ENCODE results near the gene SEC24D. TPM values are rescaled to one million over a fixed set of nuclear protein-coding genes. Genes with fewer than 3 reads are reported as not detected.
"Not testable (repeated sequence)": the region's sequence is repeated elsewhere in the genome, so short reads cannot be mapped to it uniquely, and the experiment has no call there.

The SEC24D gene
- total RNA-seq, 6 donors from 2014 or later: 33.5 to 86.7 (median 50.3) TPM

DNA sequence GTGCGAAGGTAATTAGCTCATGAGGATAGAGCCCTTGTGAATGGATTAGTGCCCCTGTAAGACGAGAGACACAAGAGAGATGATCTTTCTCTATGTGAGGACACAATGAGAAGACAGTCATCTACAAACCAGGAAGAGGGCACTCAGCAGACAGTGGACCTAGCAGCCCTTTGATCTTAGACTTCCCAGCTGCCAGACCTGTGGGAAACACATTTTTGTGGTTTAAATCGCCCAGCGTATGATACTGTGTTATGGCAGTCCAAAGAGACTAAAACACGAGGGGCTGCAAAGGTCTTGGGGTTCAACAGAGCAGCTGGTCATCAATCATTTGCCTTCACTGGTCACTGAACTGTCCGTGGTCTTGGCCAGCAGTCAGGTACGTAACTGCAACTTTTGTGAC, 43.5 kb upstream of the SEC24D start:
- H3K9me3 ChIP-seq: no peaks in the 10 kb centered on the region
- no peaks in the 10 kb centered on the region for H3K36me3 ChIP-seq
- DNase-seq (no peak), ATAC-seq (ENCODE audit: low FRiP score in 2 of 2) (no peak)
- 77 to 81% methylated on average over 6 to 7 of the region's 7 CpGs for WGBS, 2 donors
- no peak overlapping the region for H3K4me3 ChIP-seq
- H3K27ac ChIP-seq: no peak overlapping the region
- TF ChIP-seq EP300 (IDR thresholded peaks at IDR 0.05): no peak
- no peak for TF ChIP-seq POLR2A (IDR thresholded peaks at IDR 0.05)
- TF ChIP-seq, protein P1, sequence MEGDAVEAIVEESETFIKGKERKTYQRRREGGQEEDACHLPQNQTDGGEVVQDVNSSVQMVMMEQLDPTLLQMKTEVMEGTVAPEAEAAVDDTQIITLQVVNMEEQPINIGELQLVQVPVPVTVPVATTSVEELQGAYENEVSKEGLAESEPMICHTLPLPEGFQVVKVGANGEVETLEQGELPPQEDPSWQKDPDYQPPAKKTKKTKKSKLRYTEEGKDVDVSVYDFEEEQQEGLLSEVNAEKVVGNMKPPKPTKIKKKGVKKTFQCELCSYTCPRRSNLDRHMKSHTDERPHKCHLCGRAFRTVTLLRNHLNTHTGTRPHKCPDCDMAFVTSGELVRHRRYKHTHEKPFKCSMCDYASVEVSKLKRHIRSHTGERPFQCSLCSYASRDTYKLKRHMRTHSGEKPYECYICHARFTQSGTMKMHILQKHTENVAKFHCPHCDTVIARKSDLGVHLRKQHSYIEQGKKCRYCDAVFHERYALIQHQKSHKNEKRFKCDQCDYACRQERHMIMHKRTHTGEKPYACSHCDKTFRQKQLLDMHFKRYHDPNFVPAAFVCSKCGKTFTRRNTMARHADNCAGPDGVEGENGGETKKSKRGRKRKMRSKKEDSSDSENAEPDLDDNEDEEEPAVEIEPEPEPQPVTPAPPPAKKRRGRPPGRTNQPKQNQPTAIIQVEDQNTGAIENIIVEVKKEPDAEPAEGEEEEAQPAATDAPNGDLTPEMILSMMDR (IDR thresholded peaks at IDR 0.05): no peak
- no peaks in the 10 kb centered on the region for H3K27me3 ChIP-seq
- H3K4me1 ChIP-seq: no peaks in the 10 kb centered on the region

DNA sequence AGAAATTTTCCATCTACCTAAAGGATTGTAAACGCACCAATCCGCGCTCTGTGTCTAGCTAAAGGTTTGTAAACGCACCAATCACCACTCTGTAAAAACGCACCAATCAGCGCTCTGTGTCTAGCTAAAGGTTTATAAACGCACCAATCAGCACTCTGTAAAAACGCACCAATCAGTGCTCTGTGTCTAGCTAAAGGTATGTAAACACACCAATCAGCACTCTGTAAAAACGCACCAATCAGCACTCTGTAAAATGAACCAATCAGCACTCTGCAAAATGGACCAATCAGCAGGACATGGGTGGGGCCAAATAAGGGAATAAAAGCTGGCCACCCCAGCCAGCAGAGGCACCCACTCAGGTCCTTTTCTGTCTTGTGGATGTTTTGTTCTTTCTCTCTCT, 42.6 kb upstream of the SEC24D start:
- ATAC-seq (ENCODE audit: low FRiP score in 2 of 2): not testable (repeated sequence)
- 95 to 98% methylated on average over 9 of the region's 9 CpGs for WGBS, 2 donors

DNA sequence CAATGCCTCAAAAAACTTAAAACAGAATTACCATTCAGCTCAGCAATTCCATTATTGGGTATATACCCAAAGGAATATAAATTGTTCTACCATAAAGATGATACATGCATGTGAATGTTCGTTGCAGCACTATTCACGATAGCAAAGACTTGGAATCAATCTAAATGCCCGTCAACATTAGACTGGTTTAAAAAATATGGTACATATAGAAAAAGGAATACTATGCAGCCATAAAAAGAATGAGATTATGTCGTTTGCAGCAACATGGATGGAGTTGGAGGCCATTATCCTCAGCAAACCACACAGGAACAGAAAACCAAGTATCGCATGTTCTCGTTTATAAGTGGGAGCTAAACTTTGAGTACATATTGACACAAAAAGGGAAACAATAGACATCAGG, 41.9 kb upstream of the SEC24D start:
- no peak for DNase-seq
- Histone ChIP-seq H3K4me3 (no peak overlapping the region), H3K9me3 (no peaks in the 10 kb centered on the region), H3K36me3 (no peaks in the 10 kb centered on the region), H3K27ac (no peak overlapping the region), H3K4me1 (no peaks in the 10 kb centered on the region), H3K27me3 (no peaks in the 10 kb centered on the region)
- 85 to 86% methylated on average over 6 of the region's 6 CpGs for WGBS, 2 donors
- TF ChIP-seq POLR2A (IDR thresholded peaks at IDR 0.05): no peak
- no peak for ATAC-seq (ENCODE audit: low FRiP score in 2 of 2)

More for the DNA sequence above, 42.6 kb upstream of the SEC24D start:
- not testable (repeated sequence) for H3K36me3 ChIP-seq, H3K27me3 ChIP-seq, H3K4me1 ChIP-seq, H3K9me3 ChIP-seq, DNase-seq, H3K4me3 ChIP-seq, H3K27ac ChIP-seq

DNA sequence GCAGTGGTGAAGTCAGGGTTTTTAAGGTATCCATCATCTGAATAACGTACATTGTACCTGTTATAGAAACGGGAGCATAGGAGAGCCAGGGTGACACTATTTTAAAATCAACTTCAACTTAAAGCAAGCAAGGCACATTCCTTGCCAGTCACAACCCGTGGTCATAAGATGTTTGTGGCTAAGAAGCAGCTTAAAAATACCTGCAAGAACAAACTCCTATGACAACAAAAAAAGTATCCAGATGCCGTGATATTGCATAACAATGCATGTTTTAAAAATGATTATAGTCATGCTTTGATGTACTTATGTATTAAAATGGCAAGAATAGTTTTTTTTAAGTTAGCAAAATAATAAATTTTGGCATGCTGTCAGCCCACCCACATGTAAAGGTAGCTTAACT, 36.3 kb upstream of the SEC24D start:
- no peak overlapping the region for H3K4me3 ChIP-seq
- H3K27me3 ChIP-seq: no peaks in the 10 kb centered on the region
- no peak overlapping the region for H3K27ac ChIP-seq
- no peaks in the 10 kb centered on the region for H3K9me3 ChIP-seq
- TF ChIP-seq POLR2A (IDR thresholded peaks at IDR 0.05): no peak
- TF ChIP-seq, protein P1 (IDR thresholded peaks at IDR 0.05): no peak
- no peak for TF ChIP-seq POLR2AphosphoS5 (IDR thresholded peaks at IDR 0.05)
- ATAC-seq (ENCODE audit: low FRiP score in 2 of 2) (no peak), DNase-seq (no peak)
- WGBS, 2 donors: 78 to 85% methylated on average over 4 of the region's 4 CpGs
- H3K4me1 ChIP-seq: no peaks in the 10 kb centered on the region
- H3K36me3 ChIP-seq: no peaks in the 10 kb centered on the region

DNA sequence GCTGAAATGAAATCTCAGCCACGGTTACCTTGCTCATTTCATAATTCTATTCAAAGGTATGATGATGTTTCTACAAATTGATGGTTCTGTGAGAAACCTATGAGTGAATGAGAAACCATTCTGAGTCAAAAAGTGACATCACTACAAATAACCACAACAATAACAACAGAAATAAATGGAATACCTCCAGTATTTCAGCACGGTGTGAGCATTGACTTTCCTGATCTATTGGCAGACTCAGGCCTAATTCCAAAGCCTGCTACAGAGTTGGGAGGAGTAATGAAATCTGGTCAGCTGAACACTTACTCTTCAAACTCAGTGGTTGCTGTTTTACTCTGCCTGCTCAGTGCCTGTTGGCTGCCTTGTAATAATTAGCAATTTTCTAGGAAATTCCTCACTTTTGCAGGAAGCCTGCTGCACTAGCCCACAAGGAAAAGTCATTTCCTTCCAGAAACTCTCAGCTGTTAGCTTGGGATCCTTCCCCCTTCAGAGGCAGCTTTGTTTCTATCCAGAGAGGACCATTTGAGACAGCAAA, 33.9 kb upstream of the SEC24D start:
- TF ChIP-seq, protein P1 (IDR thresholded peaks at IDR 0.05): no peak
- TF ChIP-seq POLR2A (IDR thresholded peaks at IDR 0.05) (no peak), POLR2AphosphoS5 (IDR thresholded peaks at IDR 0.05) (no peak), EP300 (IDR thresholded peaks at IDR 0.05) (no peak)
- 60 to 78% methylated on average over 2 of the region's 2 CpGs for WGBS, 2 donors
- Histone ChIP-seq H3K27me3 (no peaks in the 10 kb centered on the region), H3K4me1 (no peaks in the 10 kb centered on the region), H3K27ac (no peak overlapping the region), H3K4me3 (no peak overlapping the region), H3K36me3 (no peaks in the 10 kb centered on the region), H3K9me3 (no peaks in the 10 kb centered on the region)
- ATAC-seq (ENCODE audit: low FRiP score in 2 of 2) (peak in 1 of 2 donors; percentile 31), DNase-seq (no peak)

DNA sequence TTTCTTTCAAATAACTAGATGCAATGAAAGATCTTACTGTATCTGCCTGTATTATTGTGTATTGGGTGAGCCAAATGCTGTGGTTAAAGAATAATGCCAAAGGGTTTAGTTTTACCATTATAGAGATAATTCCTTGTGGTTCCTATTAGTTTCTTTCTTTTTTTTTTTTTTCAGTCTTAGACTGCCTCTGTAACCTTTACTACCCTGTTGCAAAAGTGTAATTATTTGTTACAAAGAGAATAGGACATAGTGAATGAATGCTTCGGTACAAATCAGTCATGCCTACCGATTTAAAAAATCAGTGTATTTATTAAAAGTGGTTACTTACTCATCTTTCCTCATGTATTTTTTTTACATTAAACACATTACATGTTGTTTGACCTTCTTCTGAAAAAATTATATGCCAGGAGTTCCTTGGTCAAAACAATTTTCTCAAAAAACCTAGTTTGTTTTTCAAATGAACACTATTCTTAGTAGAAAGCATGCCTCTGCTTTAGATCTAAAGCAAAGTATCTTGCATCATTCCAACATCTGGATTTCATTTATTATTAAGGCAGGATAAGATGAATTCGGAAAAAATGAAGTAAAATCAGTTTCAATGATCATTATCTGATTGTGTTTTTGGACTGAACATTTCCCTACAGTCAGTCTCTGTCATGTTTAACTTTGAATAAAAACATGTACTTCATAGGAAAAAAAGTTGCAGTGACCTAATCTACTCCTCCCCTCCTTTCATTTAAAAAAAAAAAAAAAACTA, 31.6 kb upstream of the SEC24D start:
- no peak for TF ChIP-seq POLR2AphosphoS5 (IDR thresholded peaks at IDR 0.05)
- no peak for TF ChIP-seq EP300 (IDR thresholded peaks at IDR 0.05)
- TF ChIP-seq, protein P1 (IDR thresholded peaks at IDR 0.05): no peak
- TF ChIP-seq POLR2A (IDR thresholded peaks at IDR 0.05): no peak
- Histone ChIP-seq H3K27ac (no peak overlapping the region), H3K4me1 (no peaks in the 10 kb centered on the region), H3K36me3 (no peaks in the 10 kb centered on the region), H3K9me3 (no peaks in the 10 kb centered on the region), H3K4me3 (no peak overlapping the region), H3K27me3 (no peaks in the 10 kb centered on the region)
- DNase-seq (no peak), ATAC-seq (ENCODE audit: low FRiP score in 2 of 2) (peak in 1 of 2 donors; percentile 55)
- WGBS, 2 donors: 93% methylated on average over 3 of the region's 3 CpGs
